ENCODE measurements around the gene AARSD1.
"Not testable (repeated sequence)": the region's sequence is repeated elsewhere in the genome, so short reads cannot be mapped to it uniquely, and the experiment has no call there.

Gene AARSD1

GRCh38 chr17:42920106-42920900, 44.0 kb downstream of the AARSD1 start:
- no peak for DNase-seq

GRCh38 chr17:42919522-42920077, 44.7 kb downstream of the AARSD1 start:
- not testable (repeated sequence) for DNase-seq

DNA sequence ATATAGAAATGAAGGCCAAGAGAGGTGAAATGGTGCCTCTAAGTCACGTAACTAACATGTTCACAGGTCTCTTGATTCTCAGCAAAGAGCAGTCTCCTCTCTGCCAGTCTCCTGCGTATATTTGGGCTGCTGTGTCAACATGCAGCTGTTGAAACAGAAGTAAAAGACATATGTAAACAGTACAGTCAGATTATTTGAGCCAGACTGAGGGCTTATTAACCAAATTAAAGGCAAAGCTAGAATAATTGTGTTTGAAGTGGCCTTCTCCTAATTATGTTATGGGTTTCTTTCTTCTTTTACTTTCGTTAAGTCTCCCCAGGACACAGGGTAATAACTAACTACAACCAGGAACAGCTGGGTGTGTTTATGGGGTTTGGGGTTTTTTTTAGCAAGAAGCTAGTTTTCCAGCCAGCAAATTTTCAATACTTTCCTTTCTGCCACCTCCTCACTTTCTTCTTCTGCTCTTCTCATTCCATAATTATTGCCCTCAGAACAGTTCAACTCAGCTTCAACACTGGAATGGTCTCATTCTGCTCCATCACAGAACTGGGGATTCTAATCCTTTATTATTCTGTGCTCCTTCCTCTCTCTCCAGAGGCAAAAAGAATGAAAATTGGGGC, 45.2 kb downstream of the AARSD1 start:
- no peak for DNase-seq

GRCh38 chr17:42917236-42917603, 47.0 kb downstream of the AARSD1 start:
- no peak for DNase-seq

- not testable (repeated sequence) for DNase-seq
Observed at GRCh38 chr17:42916388-42917235, 47.6 kb downstream of the AARSD1 start.

GRCh38 chr17:42915288-42915687, 49.0 kb downstream of the AARSD1 start:
- DNase-seq = not testable (repeated sequence)

DNA sequence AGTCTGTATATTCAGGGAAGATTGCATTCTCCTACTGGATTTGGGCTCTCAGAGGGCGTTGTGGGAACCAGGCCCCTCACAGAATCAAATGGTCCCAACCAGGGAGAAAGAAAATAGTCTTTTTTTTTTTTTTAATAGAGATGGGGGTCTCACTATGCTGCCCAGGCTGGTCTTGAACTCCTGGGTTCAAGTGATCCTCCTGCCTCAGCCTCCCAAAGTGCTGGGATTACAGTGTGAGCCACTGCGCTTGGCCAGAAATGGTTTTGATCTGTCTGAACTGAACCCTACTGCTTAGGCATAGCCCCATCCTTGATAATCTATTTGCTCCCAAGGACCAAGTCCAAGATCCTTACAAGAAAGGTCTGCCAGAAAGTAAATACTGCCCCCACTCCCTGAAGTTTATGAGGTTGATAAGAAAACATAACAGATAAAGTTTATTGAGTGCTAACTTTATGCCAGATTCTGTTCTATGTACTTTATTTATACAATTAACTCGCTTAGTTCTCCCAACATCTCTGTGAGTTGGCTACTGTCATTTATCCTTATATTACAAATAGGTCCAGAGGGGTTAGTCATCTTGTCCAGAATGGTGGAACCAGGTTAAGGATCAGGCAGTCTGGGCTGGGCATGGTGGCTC, 50.2 kb downstream of the AARSD1 start:
- DNase-seq = no peak

DNA sequence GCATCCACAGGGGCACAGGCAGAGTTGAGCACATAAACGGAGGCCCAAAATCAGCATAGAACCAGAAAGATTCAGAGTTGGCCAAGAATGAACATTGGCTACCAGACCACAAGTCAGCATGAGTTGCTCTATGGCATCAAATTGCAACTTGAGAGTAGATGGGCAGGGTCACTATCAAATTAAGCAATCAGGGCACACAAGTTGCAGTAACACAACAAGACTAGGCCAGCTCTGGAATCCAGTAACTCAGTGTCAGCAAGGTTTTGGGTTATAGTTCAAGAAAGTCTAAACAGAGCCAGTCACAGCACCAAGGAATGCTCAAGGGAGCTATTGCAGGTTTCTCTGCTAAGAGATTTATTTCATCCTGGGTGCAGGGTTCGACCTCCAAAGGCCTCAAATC, 50.7 kb downstream of the AARSD1 start:
- no peak for DNase-seq

DNA sequence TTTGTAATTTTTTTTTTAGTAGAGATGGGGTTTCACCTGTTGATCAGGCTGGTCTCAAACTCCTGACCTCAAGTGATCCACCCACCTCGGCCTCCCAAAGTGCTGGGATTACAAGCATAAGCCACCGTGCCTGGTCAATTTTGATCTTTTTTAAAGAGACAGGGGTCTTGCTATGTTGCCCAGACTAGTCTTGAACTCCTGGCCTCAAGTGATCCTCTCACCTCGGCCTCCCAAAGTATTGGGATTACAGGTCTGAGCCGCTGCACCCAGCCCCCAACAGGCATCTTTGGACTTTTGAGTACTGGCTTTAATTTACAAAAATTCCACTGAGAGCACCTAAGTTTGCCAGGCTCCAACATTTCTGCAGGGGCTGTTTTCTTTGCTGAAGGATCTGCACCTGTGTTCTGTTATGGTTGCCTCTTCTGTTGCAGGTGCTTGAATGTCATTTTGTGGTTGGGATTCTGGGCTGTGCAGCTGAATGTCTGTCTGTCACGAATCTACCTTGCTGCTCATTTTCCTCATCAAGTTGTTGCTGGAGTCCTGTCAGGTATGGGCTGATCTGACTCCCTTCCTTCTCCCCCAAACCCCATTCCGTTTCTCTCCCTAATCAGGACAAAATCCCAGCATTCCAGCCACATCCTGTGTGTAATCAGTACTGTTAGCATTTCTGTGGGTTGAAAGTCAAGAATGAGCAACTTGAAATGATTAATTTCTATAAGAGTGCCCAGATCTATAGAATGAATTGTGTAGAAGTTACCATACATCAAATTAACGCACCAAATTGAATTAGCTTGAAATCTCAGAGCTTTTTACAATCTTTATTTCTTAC, 55.2 kb downstream of the AARSD1 start:
- DNase-seq = no peak

- DNase-seq = no peak
Observed at GRCh38 chr17:42906772-42907446, 57.3 kb downstream of the AARSD1 start.

DNA sequence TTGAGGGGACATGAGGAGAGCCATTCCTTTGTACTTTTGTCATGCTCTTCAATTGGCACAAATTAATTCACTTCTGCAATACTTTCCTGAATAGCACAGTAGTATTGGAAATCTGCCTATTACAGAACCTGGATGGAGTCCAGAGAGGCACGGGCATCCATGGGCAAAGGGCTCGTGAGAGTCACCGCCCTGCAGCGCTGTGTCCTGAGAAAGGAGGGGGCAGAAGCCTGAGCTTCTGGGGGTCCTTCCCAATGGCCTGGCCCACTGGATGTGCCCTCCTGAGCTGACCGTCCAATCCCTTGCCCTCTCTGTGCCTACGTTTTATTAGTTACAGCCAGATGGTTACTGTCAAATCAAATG, 60.2 kb downstream of the AARSD1 start:
- no peak for DNase-seq

DNA sequence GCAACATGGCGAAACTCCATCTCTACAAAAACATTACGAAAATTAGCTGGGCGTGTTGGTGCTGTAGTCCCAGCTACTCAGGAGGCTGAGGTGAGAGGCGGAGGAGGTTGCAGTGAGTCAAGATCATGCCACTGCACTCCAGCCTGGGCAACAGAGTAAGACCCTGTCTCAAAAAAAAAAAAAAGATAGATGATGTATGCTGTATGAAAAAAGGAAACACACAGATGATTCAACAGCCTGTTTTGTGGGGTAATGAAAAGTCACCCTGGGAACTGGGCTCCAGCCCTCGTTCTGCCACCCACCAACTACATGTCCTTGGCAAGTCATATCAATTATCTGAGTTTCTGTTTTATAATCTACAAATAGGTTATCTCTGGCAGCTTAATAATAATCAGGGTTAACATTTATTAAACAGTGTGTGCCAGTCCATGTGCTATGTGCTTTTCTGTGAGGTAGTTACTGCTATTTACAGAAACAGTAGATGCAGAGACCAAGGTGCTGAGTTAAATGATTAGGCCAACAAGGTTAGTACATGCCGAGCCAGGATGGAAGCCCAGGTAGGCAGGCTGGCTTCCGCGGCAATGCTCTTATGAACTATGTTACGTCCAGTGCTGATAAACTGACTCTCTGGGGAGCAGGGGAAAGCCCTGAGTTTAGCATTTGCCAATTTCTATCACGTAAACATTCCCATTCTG, 62.6 kb downstream of the AARSD1 start:
- no peak for DNase-seq

All from NK-92 treated with Interleukin-12 subunit alpha and Interleukin-12 subunit beta, amount 100 ng/mL, for 24 hours (cell line).